Panc1 (cell line): ENCODE results near the gene MARK2. TPM values are rescaled to one million over a fixed set of nuclear protein-coding genes. Genes with fewer than 3 reads are reported as not detected.

Experiments
- ATAC-seq: fragments of 200-7000 bp; cut with Tn5 transposase; 2 replicates; pipeline ENCODE4 v1.9.1; 2020; ENCODE audit warnings: mild to moderate bottlenecking, moderate library complexity
- BruUV-seq: library from RNA; stranded (reverse); fragments of 400-500 nt; replicated peaks from 2 replicates; lab custom pipeline; 2021; lab: Mats Ljungman, UMichigan
- CTCF ChIA-PET: fragments of 300-600 bp; sonication (Branson Sonifier 250); formaldehyde crosslinking; loops from one replicate; lab custom pipeline; 2022; ENCODE audit warnings: antibody characterized with exemption; lab: Charles Lee
- POLR2A ChIA-PET: fragments of 300-600 bp; sonication (Branson Sonifier 250); formaldehyde crosslinking; loops from one replicate; lab custom pipeline; 2022; ENCODE audit warnings: antibody characterized with exemption; lab: Charles Lee
- DNase-seq: peaks from one replicate; pipeline ENCODE4 v3.0.0-alpha.2; 2010; ENCODE audit warnings: low read depth, low spot score
- H3K27ac ChIP-seq: 2 replicates; pipeline ENCODE4 v1.5.1; 2011; ENCODE audit warnings: mild to moderate bottlenecking, low read length, inconsistent platforms
- H3K27me3 ChIP-seq: fragments of 200-500 bp; sonication (Bioruptor generic); 2 replicates; pipeline ENCODE4 v1.6.0; 2014; ENCODE audit warnings: low read length, inconsistent platforms; ENCODE audit not compliant: control insufficient read depth, insufficient read depth
- H3K36me3 ChIP-seq: fragments of 200-500 bp; sonication (Bioruptor generic); 2 replicates; pipeline ENCODE4 v1.5.1; 2014; ENCODE audit warnings: inconsistent platforms, mild to moderate bottlenecking, low read length, moderate library complexity; ENCODE audit not compliant: control insufficient read depth, insufficient read depth
- H3K4me1 ChIP-seq: 2 replicates; pipeline ENCODE4 v1.5.1; 2011; ENCODE audit warnings: inconsistent platforms, mild to moderate bottlenecking, low read length, moderate library complexity; ENCODE audit not compliant: control insufficient read depth, insufficient read depth
- H3K4me3 ChIP-seq, 2 experiments: 2 replicates each; pipeline ENCODE4 v1.5.1; 2011 to 2012; ENCODE audit warnings: low read depth in 2 of 2, low read length in 2 of 2, mild to moderate bottlenecking in 2 of 2, inconsistent platforms in 1 of 2, moderate library complexity in 1 of 2
- H3K9me3 ChIP-seq: fragments of 200-500 bp; sonication (Bioruptor generic); 2 replicates; pipeline ENCODE4 v1.5.1; 2014; ENCODE audit warnings: low read depth, mild to moderate bottlenecking, inconsistent platforms, low read length, moderate library complexity; ENCODE audit not compliant: control insufficient read depth, insufficient read depth
- POLR2AphosphoS5 ChIP-seq: IDR thresholded peaks from 2 replicates; pipeline ENCODE4 v1.6.1; 2012; ENCODE audit warnings: mild to moderate bottlenecking, low read depth, low read length, moderate library complexity
- SIN3A ChIP-seq: IDR thresholded peaks from 2 replicates; pipeline ENCODE4 v1.6.1; 2012; ENCODE audit warnings: low read depth, mild to moderate bottlenecking, low read length, moderate library complexity, borderline replicate concordance; ENCODE audit not compliant: insufficient read depth
- TCF7L2 ChIP-seq: IDR thresholded peaks from 2 replicates; pipeline ENCODE4 v1.6.1; 2011; ENCODE audit warnings: mild to moderate bottlenecking, low read depth, low read length, inconsistent platforms
- in situ Hi-C: cut with HindIII; loops from 2 replicates; pipeline ENCODE4 v1.10.0; 2016; ENCODE audit warnings: low sequenced_read_pairs, low pct_unique_long_range_greater_than_20kb
- intact Hi-C: fragments of 100-400 bp; cut with micrococcal nuclease; formaldehyde crosslinking; loops from one replicate; pipeline ENCODE4 v1.10.0; 2022; ENCODE audit not compliant: unreplicated experiment
- total RNA-seq: library from RNA; stranded (reverse); gene quantifications from one replicate; pipeline ENCODE4 v1.2.1, GENCODE V29; 2021; ENCODE audit not compliant: unreplicated experiment
- TF ChIP-seq, protein P1 (sequence below): fragments of 450-650 bp; IDR thresholded peaks from 2 replicates; pipeline ENCODE4 v1.5.1; 2017; ENCODE audit warnings: mild to moderate bottlenecking
- TF ChIP-seq, protein P2 (sequence below), 2 experiments: IDR thresholded peaks; 2 replicates each; pipeline ENCODE4 v1.6.1; 2011 to 2012; ENCODE audit warnings: low read depth in 2 of 2, control low read depth in 1 of 2, low read length in 1 of 2, mild to moderate bottlenecking in 1 of 2, moderate library complexity in 1 of 2; ENCODE audit not compliant: insufficient read depth in 1 of 2

MARK2 gene
- total RNA-seq, 1 experiment from 2014 or later: 41.1 TPM

DNA sequence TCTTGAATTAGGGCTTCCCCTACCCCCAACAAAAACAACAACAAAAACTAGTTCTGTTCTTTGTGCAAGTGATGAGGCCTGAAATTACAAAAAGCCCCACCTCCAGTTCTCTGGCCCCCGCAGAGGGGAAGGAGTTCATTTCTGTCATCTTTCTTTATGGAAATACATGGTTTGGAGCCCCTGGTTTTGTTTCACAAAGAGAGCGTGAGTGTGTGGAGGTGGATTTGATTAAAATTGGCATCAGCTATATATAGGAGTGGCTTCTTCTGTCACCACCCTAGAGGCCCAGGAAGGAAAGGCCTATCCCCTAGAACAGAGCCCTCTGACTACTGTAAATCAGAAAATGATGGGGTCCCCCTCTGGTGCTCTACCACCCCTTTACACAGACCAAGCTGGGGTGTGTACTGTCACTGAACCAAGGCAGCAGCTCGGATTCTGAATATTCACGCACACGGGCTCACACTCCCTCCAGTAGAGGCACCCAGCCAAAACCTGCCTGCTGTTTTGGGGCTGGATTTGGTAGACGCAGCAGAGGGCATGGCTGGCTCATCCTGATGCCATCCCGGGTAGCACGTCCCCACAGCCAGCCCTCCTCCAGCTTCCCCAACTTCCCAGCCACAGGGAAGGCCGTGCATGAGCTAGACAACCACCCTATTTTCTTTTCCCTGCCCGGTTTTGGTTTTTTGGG, 58.7 kb downstream of the MARK2 start:
- intact Hi-C loops: no loop called here
- in situ Hi-C loops: no loop called here
- H3K4me1 ChIP-seq: no peaks in the 10 kb centered on the region
- CTCF ChIA-PET: no interaction called here
- BruUV-seq: no TSS peak
- ATAC-seq: no peak
- H3K9me3 ChIP-seq: no peaks in the 10 kb centered on the region
- H3K4me3 ChIP-seq: no peak overlapping the region
- no peak overlapping the region for H3K27ac ChIP-seq
- DNase-seq: no peak
- POLR2A ChIA-PET: no interaction called here
- H3K27me3 ChIP-seq: no peaks in the 10 kb centered on the region
- peaks cover 17% of the 10 kb centered on the region for H3K36me3 ChIP-seq
- TF ChIP-seq, protein P1, sequence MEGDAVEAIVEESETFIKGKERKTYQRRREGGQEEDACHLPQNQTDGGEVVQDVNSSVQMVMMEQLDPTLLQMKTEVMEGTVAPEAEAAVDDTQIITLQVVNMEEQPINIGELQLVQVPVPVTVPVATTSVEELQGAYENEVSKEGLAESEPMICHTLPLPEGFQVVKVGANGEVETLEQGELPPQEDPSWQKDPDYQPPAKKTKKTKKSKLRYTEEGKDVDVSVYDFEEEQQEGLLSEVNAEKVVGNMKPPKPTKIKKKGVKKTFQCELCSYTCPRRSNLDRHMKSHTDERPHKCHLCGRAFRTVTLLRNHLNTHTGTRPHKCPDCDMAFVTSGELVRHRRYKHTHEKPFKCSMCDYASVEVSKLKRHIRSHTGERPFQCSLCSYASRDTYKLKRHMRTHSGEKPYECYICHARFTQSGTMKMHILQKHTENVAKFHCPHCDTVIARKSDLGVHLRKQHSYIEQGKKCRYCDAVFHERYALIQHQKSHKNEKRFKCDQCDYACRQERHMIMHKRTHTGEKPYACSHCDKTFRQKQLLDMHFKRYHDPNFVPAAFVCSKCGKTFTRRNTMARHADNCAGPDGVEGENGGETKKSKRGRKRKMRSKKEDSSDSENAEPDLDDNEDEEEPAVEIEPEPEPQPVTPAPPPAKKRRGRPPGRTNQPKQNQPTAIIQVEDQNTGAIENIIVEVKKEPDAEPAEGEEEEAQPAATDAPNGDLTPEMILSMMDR: no peak
- TF ChIP-seq POLR2AphosphoS5 (no peak), TCF7L2 (no peak)
- TF ChIP-seq, protein P2, sequence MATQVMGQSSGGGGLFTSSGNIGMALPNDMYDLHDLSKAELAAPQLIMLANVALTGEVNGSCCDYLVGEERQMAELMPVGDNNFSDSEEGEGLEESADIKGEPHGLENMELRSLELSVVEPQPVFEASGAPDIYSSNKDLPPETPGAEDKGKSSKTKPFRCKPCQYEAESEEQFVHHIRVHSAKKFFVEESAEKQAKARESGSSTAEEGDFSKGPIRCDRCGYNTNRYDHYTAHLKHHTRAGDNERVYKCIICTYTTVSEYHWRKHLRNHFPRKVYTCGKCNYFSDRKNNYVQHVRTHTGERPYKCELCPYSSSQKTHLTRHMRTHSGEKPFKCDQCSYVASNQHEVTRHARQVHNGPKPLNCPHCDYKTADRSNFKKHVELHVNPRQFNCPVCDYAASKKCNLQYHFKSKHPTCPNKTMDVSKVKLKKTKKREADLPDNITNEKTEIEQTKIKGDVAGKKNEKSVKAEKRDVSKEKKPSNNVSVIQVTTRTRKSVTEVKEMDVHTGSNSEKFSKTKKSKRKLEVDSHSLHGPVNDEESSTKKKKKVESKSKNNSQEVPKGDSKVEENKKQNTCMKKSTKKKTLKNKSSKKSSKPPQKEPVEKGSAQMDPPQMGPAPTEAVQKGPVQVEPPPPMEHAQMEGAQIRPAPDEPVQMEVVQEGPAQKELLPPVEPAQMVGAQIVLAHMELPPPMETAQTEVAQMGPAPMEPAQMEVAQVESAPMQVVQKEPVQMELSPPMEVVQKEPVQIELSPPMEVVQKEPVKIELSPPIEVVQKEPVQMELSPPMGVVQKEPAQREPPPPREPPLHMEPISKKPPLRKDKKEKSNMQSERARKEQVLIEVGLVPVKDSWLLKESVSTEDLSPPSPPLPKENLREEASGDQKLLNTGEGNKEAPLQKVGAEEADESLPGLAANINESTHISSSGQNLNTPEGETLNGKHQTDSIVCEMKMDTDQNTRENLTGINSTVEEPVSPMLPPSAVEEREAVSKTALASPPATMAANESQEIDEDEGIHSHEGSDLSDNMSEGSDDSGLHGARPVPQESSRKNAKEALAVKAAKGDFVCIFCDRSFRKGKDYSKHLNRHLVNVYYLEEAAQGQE (IDR thresholded peaks at IDR 0.05; ENCODE audit: insufficient read depth in 1 of 2, low read depth in 2 of 2, low read length in 1 of 2): no peak

DNA sequence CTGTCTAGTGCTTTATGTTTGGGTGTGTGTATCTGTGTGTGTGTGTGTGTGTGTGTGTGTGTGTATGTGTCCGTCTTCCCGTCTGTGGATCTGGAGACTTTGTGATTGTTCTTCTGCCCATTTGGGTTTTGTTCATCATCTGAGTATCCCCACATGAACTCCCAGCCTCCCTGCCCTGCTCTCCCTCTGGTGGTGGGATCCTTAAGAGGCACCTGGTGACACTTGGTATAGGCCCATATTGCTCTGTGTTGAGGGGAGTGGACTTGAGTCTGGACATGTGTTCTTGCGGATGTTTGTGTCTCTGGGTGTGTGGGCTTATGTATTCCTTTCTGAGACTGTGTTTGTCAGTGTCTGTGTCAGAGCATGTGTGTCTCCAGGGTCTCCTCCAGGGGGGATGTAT, 62.8 kb downstream of the MARK2 start:
- DNase-seq (no peak), ATAC-seq (peak; percentile 71; the same call in 1 of the 2 replicates)
- intact Hi-C loops: no loop called here
- Histone ChIP-seq H3K27me3 (no peaks in the 10 kb centered on the region), H3K9me3 (no peaks in the 10 kb centered on the region), H3K4me3 (no peak overlapping the region), H3K4me1 (no peaks in the 10 kb centered on the region), H3K27ac (no peak overlapping the region), H3K36me3 (peaks cover 15% of the 10 kb centered on the region)
- TF ChIP-seq, protein P2 (IDR thresholded peaks at IDR 0.05; ENCODE audit: insufficient read depth in 1 of 2, low read depth in 2 of 2, low read length in 1 of 2): no peak
- TF ChIP-seq POLR2AphosphoS5 (no peak), TCF7L2 (no peak), SIN3A (no peak)
- TF ChIP-seq, protein P1: no peak; the same call in 1 of the 2 replicates
- no TSS peak for BruUV-seq
- in situ Hi-C loops: no loop called here
- ChIA-PET POLR2A (no interaction called here), CTCF (interaction anchor here (0.6 to 1.2 kb wide), 3 partner anchors 11 to 399 kb away, joined by 3 to 5 read pairs (median 5); no protein-coding TSS in a partner anchor)
